GM23338 (cell line): ENCODE data around the gene NAXE.

ENCODE experiments used
- CREB1 ChIP-seq: fragments of 250-450 bp; sonication (Bioruptor Pico); IDR thresholded peaks from 2 replicates; pipeline ENCODE4 v1.5.0; 2020; ENCODE audit warnings: low read depth, mild to moderate bottlenecking, moderate library complexity
- CTCF ChIP-seq, 2 experiments: fragments of 200-600 bp in 1 of 2; sonication (generic) in 1 of 2; conservative IDR thresholded peaks; 2 replicates each; pipeline versions ENCODE4 v1.5.1 to v1.6.1; 2016 to 2017; ENCODE audit warnings: antibody characterized with exemption in 2 of 2, low read depth in 2 of 2, mild to moderate bottlenecking in 2 of 2, moderate library complexity in 1 of 2
- EZH2 ChIP-seq: fragments of 200-600 bp; sonication (generic); IDR thresholded peaks from one replicate; pipeline ENCODE4 v1.8.0; 2017; ENCODE audit warnings: antibody characterized with exemption, mild to moderate bottlenecking, low read depth; ENCODE audit not compliant: unreplicated experiment
- EZH2phosphoT487 ChIP-seq: fragments of 200-600 bp; sonication (generic); IDR thresholded peaks from one replicate; pipeline ENCODE4 v1.8.1; 2018; ENCODE audit warnings: antibody characterized with exemption; ENCODE audit not compliant: unreplicated experiment
- JUNB ChIP-seq: IDR thresholded peaks from one replicate; pipeline ENCODE4 v1.6.1; 2016; ENCODE audit warnings: antibody characterized with exemption; ENCODE audit not compliant: unreplicated experiment
- NANOG ChIP-seq: IDR thresholded peaks from 2 replicates; pipeline ENCODE4 v1.6.1; 2016; ENCODE audit warnings: antibody characterized with exemption, borderline replicate concordance
- POLR2AphosphoS5 ChIP-seq: IDR thresholded peaks from 2 replicates; pipeline ENCODE4 v1.6.1; 2016; ENCODE audit warnings: antibody characterized with exemption, low read depth
- REST ChIP-seq: IDR thresholded peaks from one replicate; pipeline ENCODE4 v1.6.1; 2018; ENCODE audit warnings: antibody characterized with exemption; ENCODE audit not compliant: unreplicated experiment
- ZNF331 ChIP-seq: fragments of 250-450 bp; sonication (Bioruptor Pico); IDR thresholded peaks from 2 replicates; pipeline ENCODE4 v1.5.0; 2020; ENCODE audit warnings: low read depth, mild to moderate bottlenecking, moderate library complexity
- ZNF462 ChIP-seq: fragments of 250-450 bp; sonication (Bioruptor Pico); IDR thresholded peaks from 2 replicates; pipeline ENCODE4 v1.5.0; 2020; ENCODE audit warnings: mild to moderate bottlenecking, moderate library complexity

- no peak for TF ChIP-seq CTCF (conservative IDR thresholded peaks at IDR 0.05; ENCODE audit: low read depth in 2 of 2)
- no peak for TF ChIP-seq CREB1
- TF ChIP-seq REST: no peak
- no peak for TF ChIP-seq POLR2AphosphoS5
- no peak for TF ChIP-seq EZH2
- no peak for TF ChIP-seq EZH2phosphoT487
- TF ChIP-seq ZNF462 (CRISPR knock-in tag): no peak
- no peak for TF ChIP-seq NANOG
- TF ChIP-seq ZNF331 (CRISPR knock-in tag): no peak
- TF ChIP-seq JUNB: no peak
Measured at GRCh38 chr1:156598731-156599432, 7.3 kb downstream of the NAXE start.
